HEK293 (cell line): ENCODE data around the gene LARP1B.

ENCODE experiments used
- ATF2 ChIP-seq: fragments of 450-650 bp; formaldehyde crosslinking; IDR thresholded peaks from 2 replicates; pipeline ENCODE4 v1.5.1; 2016; ENCODE audit warnings: missing biosample characterization, missing genetic modification characterization, low read depth
- KLF16 ChIP-seq: fragments of 450-650 bp; formaldehyde crosslinking; IDR thresholded peaks from 2 replicates; pipeline ENCODE4 v1.5.1; 2017; ENCODE audit warnings: missing biosample characterization, missing genetic modification characterization
- YY1 ChIP-seq: fragments of 450-650 bp; formaldehyde crosslinking; IDR thresholded peaks from 2 replicates; pipeline ENCODE4 v1.5.1; 2018; ENCODE audit warnings: missing biosample characterization, missing genetic modification characterization
- ZNF138 ChIP-seq: fragments of 450-650 bp; formaldehyde crosslinking; IDR thresholded peaks from 2 replicates; pipeline ENCODE4 v1.5.1; 2016; ENCODE audit warnings: missing biosample characterization, missing genetic modification characterization, borderline replicate concordance
- ZNF274 ChIP-seq, 2 experiments: fragments of 200-500 bp in 1 of 2; fragments of 450-650 bp in 1 of 2; sonication (Bioruptor generic) in 1 of 2; formaldehyde crosslinking in 1 of 2; IDR thresholded peaks; 2 replicates each; pipeline versions ENCODE4 v1.5.1 to v1.6.1; 2014 to 2016; ENCODE audit warnings: borderline replicate concordance in 1 of 2, inconsistent platforms in 1 of 2, low read length in 1 of 2, missing biosample characterization in 1 of 2, missing genetic modification characterization in 1 of 2
- ZNF324 ChIP-seq: fragments of 450-650 bp; formaldehyde crosslinking; IDR thresholded peaks from 2 replicates; pipeline ENCODE4 v1.5.1; 2016; ENCODE audit warnings: missing biosample characterization, missing genetic modification characterization
- ZNF449 ChIP-seq: fragments of 450-650 bp; formaldehyde crosslinking; IDR thresholded peaks from 2 replicates; pipeline ENCODE4 v1.5.1; 2017; ENCODE audit warnings: missing biosample characterization, mild to moderate bottlenecking, missing genetic modification characterization, moderate library complexity
- ZSCAN18 ChIP-seq: fragments of 450-650 bp; formaldehyde crosslinking; IDR thresholded peaks from 2 replicates; pipeline ENCODE4 v1.5.1; 2016; ENCODE audit warnings: missing biosample characterization, missing genetic modification characterization

GRCh38 chr4:128076464-128076863, 15.4 kb downstream of the LARP1B start:
- TF ChIP-seq ZNF138 (tag by site-specific recombination), result no peak
- no peak for TF ChIP-seq ZSCAN18 (tag by site-specific recombination)
- no peak for TF ChIP-seq ZNF274 (IDR thresholded peaks at IDR 0.05; ENCODE audit: low read length)
- no peak for TF ChIP-seq ZNF274 (tag by site-specific recombination; IDR thresholded peaks at IDR 0.05; ENCODE audit: borderline replicate concordance)
- TF ChIP-seq KLF16 (tag by site-specific recombination), result no peak
- TF ChIP-seq ATF2 (tag by site-specific recombination), result no peak
- TF ChIP-seq ZNF449 (tag by site-specific recombination), result no peak
- no peak for TF ChIP-seq YY1 (tag by site-specific recombination)
- TF ChIP-seq ZNF324 (tag by site-specific recombination), result no peak
